Fibroblast of skin of right quadriceps (primary cell): ENCODE measurements around the gene CREM.
A peak's percentile ranks its signal among the peaks of the same experiment; 100 is the strongest.
"Not testable (repeated sequence)": the region's sequence is repeated elsewhere in the genome, so short reads cannot be mapped to it uniquely, and the experiment has no call there.

Experiments used
- DNase-seq: peaks from one replicate; pipeline ENCODE4 v3.0.0-alpha.2; 2013

Gene CREM

GRCh38 chr10:35126530-35127288 is at the start of gene CREM:
Gene CREM (plus strand): TSS chr10:35126846. CDS start chr10:35137836, 10,990 bp downstream.
- DNase-seq: peak; percentile 96

- no peak for DNase-seq
Observed at GRCh38 chr10:35079265-35079664, 47.4 kb upstream of the CREM start.

GRCh38 chr10:35079763-35080162 is 46.9 kb upstream of the CREM start:
- peak; percentile 81 for DNase-seq

- DNase-seq: not testable (repeated sequence)
Observed at GRCh38 chr10:35080261-35080660, 46.4 kb upstream of the CREM start.

GRCh38 chr10:35083242-35083641 is 43.4 kb upstream of the CREM start:
- DNase-seq: no peak

GRCh38 chr10:35089611-35090161 is 37.0 kb upstream of the CREM start:
- DNase-seq: peak; percentile 22

- peak; percentile 97 for DNase-seq
Observed at GRCh38 chr10:35090162-35090954, 36.3 kb upstream of the CREM start, which contains the start of gene CUL2. Gene CUL2 (minus strand): TSS chr10:35090341. CDS start chr10:35071317, 19,024 bp downstream.

- DNase-seq: no peak
Observed at GRCh38 chr10:35091994-35092790, 34.5 kb upstream of the CREM start.

GRCh38 chr10:35092851-35093250 is 33.8 kb upstream of the CREM start:
- DNase-seq: no peak

- no peak for DNase-seq
Observed at GRCh38 chr10:35096312-35096711, 30.3 kb upstream of the CREM start.

- no peak for DNase-seq
Observed at GRCh38 chr10:35097510-35097909, 29.1 kb upstream of the CREM start.

GRCh38 chr10:35103882-35104281 is 22.8 kb upstream of the CREM start:
- no peak for DNase-seq

- DNase-seq: no peak
Observed at GRCh38 chr10:35112571-35112970, 14.1 kb upstream of the CREM start.

GRCh38 chr10:35119378-35119777 is 7.3 kb upstream of the CREM start:
- DNase-seq: no peak

GRCh38 chr10:35124540-35124939 is 2.1 kb upstream of the CREM start:
- no peak for DNase-seq

GRCh38 chr10:35126062-35126529 is 550 bp upstream of the CREM start:
- no peak for DNase-seq

- DNase-seq: peak; percentile 68
Observed at GRCh38 chr10:35127289-35127891, 744 bp downstream of the CREM start.

GRCh38 chr10:35129185-35129674 is 2.6 kb downstream of the CREM start:
- no peak for DNase-seq

- DNase-seq: no peak
Observed at GRCh38 chr10:35130663-35131062, 4.0 kb downstream of the CREM start.

- no peak for DNase-seq
Observed at GRCh38 chr10:35132727-35133126, 6.1 kb downstream of the CREM start.

GRCh38 chr10:35133586-35133985 is 6.9 kb downstream of the CREM start:
- DNase-seq: no peak

GRCh38 chr10:35135861-35136260 is 9.2 kb downstream of the CREM start:
- DNase-seq: peak; percentile 5
